Transverse colon (tissue), 4 donors: Measurements from ENCODE around the gene SLC30A1. TPM values are rescaled to one million over a fixed set of nuclear protein-coding genes. Genes with fewer than 3 reads are reported as not detected.
A peak's percentile ranks its signal among the peaks of the same experiment; 100 is the strongest.
"Not testable (repeated sequence)": the region's sequence is repeated elsewhere in the genome, so short reads cannot be mapped to it uniquely, and the experiment has no call there.

Experiments
- DNase-seq: peaks from one replicate; pipeline ENCODE4 v3.0.0-alpha.2; 2019
- H3K27ac ChIP-seq, 4 donors: fragments of 200-600 bp; sonication (generic); 2 replicates each; pipeline ENCODE4 v1.5.1; 2016 to 2018; ENCODE audit warnings: inconsistent platforms in 4 of 4
- H3K27me3 ChIP-seq: fragments of 200-600 bp; sonication (generic); 2 replicates; pipeline ENCODE4 v1.5.1; 2017; ENCODE audit warnings: inconsistent platforms
- H3K36me3 ChIP-seq, 4 donors: fragments of 200-600 bp; sonication (generic); 2 replicates each; pipeline ENCODE4 v1.5.1; 2017 to 2019; ENCODE audit warnings: inconsistent platforms in 4 of 4
- H3K4me1 ChIP-seq, 4 donors: fragments of 200-600 bp; sonication (generic); 2 replicates each; pipeline ENCODE4 v1.5.1; 2017 to 2020; ENCODE audit warnings: inconsistent platforms in 4 of 4
- H3K4me3 ChIP-seq, 4 donors: fragments of 200-600 bp; sonication (generic); 1 replicate in 1 of 4; 2 replicates in 3 of 4; pipeline versions ENCODE4 v1.5.1 to v1.6.1; 2017 to 2019; ENCODE audit warnings: inconsistent platforms in 4 of 4
- H3K9me3 ChIP-seq, 2 donors: fragments of 200-600 bp; sonication (generic); 2 replicates each; pipeline ENCODE4 v1.5.1; 2017 to 2019; ENCODE audit warnings: inconsistent platforms in 2 of 2
- EP300 ChIP-seq: sonication (generic); formaldehyde crosslinking; IDR thresholded peaks from one replicate; pipeline ENCODE4 v1.6.1; 2017; ENCODE audit warnings: antibody characterized with exemption, low read depth
- POLR2A ChIP-seq: fragments of 450-650 bp; IDR thresholded peaks from one replicate; pipeline ENCODE4 v1.6.1; 2016; ENCODE audit warnings: antibody characterized with exemption, mild to moderate bottlenecking, moderate library complexity
- POLR2AphosphoS5 ChIP-seq, 3 donors: sonication (generic); formaldehyde crosslinking; IDR thresholded peaks; one replicate each; pipeline ENCODE4 v1.6.1; 2016; ENCODE audit warnings: antibody characterized with exemption in 3 of 3
- WGBS, 2 donors: methylation state at CpG; one replicate each; pipeline ENCODE4 v1.1.5; 2018; ENCODE audit warnings: low coverage in 1 of 2; 5-methylcytosine and 5-hydroxymethylcytosine counted together
- in situ Hi-C, 4 donors: fragments of 200-750 bp; cut with MboI; loops; one replicate each; pipeline versions ENCODE4 v1.15.0 to v1.15.1; 2017; ENCODE audit warnings: low sequenced_read_pairs in 3 of 4, low pct_ligation_motif_present in 1 of 4, low pct_unique_long_range_greater_than_20kb in 1 of 4
- intact Hi-C: fragments of 100-400 bp; cut with DNase I; formaldehyde crosslinking; loops from one replicate; pipeline ENCODE4 v1.15.1; 2023; ENCODE audit warnings: low total_unique reads
- total RNA-seq, 4 donors: library from RNA; depleted of rRNA; stranded (reverse); fragments of >200 nt; gene quantifications; one replicate each; pipeline ENCODE4 v1.1.0, GENCODE V29; 2016
- TF ChIP-seq, protein P1 (sequence below), 5 experiments: fragments of 200-600 bp in 3 of 5; fragments of 450-650 bp in 2 of 5; sonication (generic) in 3 of 5; IDR thresholded peaks; 1 replicate in 2 of 5; 2 replicates in 3 of 5; pipeline ENCODE4 v1.5.1; 2016 to 2017; ENCODE audit warnings: antibody characterized with exemption in 5 of 5, inconsistent platforms in 3 of 5, mild to moderate bottlenecking in 2 of 5, moderate library complexity in 1 of 5

The SLC30A1 gene
- total RNA-seq, 4 donors from 2014 or later, result 14.5 to 42.3 (median 26.0) TPM

GRCh38 chr1:211541720-211542477 is 37.1 kb downstream of the SLC30A1 start:
- Histone ChIP-seq H3K36me3 (no peaks in the 10 kb centered on the region), H3K4me1 (peaks cover 0 to 8% (median 4%) of the 10 kb centered on the region in 4 donors), H3K9me3 (no peaks in the 10 kb centered on the region), H3K27ac (no peak overlapping the region), H3K4me3 (no peak overlapping the region), H3K27me3 (no peaks in the 10 kb centered on the region)
- in situ Hi-C loops (no loop called here), intact Hi-C loops (no loop called here)
- TF ChIP-seq, protein P1, sequence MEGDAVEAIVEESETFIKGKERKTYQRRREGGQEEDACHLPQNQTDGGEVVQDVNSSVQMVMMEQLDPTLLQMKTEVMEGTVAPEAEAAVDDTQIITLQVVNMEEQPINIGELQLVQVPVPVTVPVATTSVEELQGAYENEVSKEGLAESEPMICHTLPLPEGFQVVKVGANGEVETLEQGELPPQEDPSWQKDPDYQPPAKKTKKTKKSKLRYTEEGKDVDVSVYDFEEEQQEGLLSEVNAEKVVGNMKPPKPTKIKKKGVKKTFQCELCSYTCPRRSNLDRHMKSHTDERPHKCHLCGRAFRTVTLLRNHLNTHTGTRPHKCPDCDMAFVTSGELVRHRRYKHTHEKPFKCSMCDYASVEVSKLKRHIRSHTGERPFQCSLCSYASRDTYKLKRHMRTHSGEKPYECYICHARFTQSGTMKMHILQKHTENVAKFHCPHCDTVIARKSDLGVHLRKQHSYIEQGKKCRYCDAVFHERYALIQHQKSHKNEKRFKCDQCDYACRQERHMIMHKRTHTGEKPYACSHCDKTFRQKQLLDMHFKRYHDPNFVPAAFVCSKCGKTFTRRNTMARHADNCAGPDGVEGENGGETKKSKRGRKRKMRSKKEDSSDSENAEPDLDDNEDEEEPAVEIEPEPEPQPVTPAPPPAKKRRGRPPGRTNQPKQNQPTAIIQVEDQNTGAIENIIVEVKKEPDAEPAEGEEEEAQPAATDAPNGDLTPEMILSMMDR (IDR thresholded peaks at IDR 0.05), result no peak
- TF ChIP-seq POLR2A (no peak), EP300 (no peak)
- WGBS, 2 donors, result 39 to 64% methylated on average over 2 to 7 of the region's 7 CpGs
- peak; percentile 49 for DNase-seq

DNA sequence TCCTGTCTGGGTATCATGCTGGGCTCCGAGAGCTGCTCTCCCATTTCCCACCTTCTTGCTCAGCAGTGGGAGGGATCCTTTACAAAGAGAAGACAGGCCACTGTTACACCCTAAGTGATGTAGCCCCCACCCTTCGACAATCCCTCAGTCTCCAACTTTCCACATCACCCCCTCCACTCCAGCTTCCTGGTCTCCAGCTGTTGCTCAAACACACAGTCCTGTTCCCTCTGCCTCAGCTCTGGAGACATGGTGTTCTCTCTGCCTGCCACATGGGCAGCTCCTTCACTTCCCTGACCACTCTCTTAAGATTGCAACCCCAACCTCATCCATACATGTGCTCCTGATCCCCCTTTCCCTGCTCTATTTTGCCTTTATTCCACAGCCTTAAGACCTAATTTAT is 37.7 kb downstream of the SLC30A1 start:
- H3K27me3 ChIP-seq, result no peaks in the 10 kb centered on the region
- DNase-seq, result no peak
- H3K9me3 ChIP-seq, result no peaks in the 10 kb centered on the region
- 82% methylated on average over 2 of the region's 2 CpGs for WGBS, 2 donors
- H3K4me3 ChIP-seq, result no peak overlapping the region
- no peak overlapping the region for H3K27ac ChIP-seq
- intact Hi-C loops, result no loop called here
- H3K36me3 ChIP-seq, result no peaks in the 10 kb centered on the region
- no peak for TF ChIP-seq EP300
- TF ChIP-seq, protein P1 (IDR thresholded peaks at IDR 0.05), result no peak
- no peak for TF ChIP-seq POLR2A
- TF ChIP-seq POLR2AphosphoS5 (IDR thresholded peaks at IDR 0.05), result no peak
- H3K4me1 ChIP-seq, result peaks cover 0 to 8% (median 4%) of the 10 kb centered on the region in 4 donors
- in situ Hi-C loops, result no loop called here

DNA sequence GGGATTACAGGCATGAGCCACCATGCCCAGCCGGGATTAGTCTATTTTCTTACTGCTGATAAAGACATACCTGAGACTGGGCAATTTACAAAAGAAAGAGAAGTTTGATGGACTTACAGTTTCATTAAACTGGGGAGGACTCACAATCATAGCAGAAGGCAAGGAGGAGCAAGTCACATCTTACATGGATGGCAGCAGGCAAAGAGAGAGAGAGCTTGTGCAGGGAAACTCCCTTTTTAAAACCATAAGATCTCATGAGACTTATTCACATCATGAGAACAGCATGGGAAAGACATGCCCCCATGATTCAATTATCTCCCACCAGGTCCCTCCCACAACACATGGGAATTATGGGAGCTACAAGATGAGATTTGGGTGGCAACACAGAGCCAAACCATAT is 38.1 kb downstream of the SLC30A1 start:
- intact Hi-C loops, in situ Hi-C loops: not testable (repeated sequence)
- WGBS, 2 donors, result 94% methylated on average over 1 of the region's 1 CpG; no CpG with 5 or more reads in 1 of the 2 donors

GRCh38 chr1:211538287-211538686 is 40.7 kb downstream of the SLC30A1 start:
- intact Hi-C loops, result no loop called here
- 83 to 86% methylated on average over 4 to 8 of the region's 8 CpGs for whole genome bisulfite sequencing, 2 donors

More for the DNA sequence above, 38.1 kb downstream of the SLC30A1 start:
- H3K4me3 ChIP-seq, H3K9me3 ChIP-seq, H3K4me1 ChIP-seq, H3K27ac ChIP-seq, H3K27me3 ChIP-seq, DNase-seq, H3K36me3 ChIP-seq: not testable (repeated sequence)

More at GRCh38 chr1:211538287-211538686, 40.7 kb downstream of the SLC30A1 start:
- H3K9me3 ChIP-seq, result no peaks in the 10 kb centered on the region
- peaks cover 0 to 8% (median 4%) of the 10 kb centered on the region in 4 donors for H3K4me1 ChIP-seq
- no peak for DNase-seq
- H3K27me3 ChIP-seq, result no peaks in the 10 kb centered on the region
- in situ Hi-C loops, result no loop called here
- TF ChIP-seq POLR2AphosphoS5 (IDR thresholded peaks at IDR 0.05), result no peak
- no peak for TF ChIP-seq POLR2A
- no peak for TF ChIP-seq EP300
- TF ChIP-seq, protein P1 (IDR thresholded peaks at IDR 0.05), result no peak
- H3K27ac ChIP-seq, result no peak overlapping the region
- H3K36me3 ChIP-seq, result no peaks in the 10 kb centered on the region
- H3K4me3 ChIP-seq, result no peak overlapping the region
